ENCODE data around the gene MOB3A. TPM values are rescaled to one million over a fixed set of nuclear protein-coding genes. Genes with fewer than 3 reads are reported as not detected.
A peak's percentile ranks its signal among the peaks of the same experiment; 100 is the strongest.
"Not testable (repeated sequence)": the region's sequence is repeated elsewhere in the genome, so short reads cannot be mapped to it uniquely, and the experiment has no call there.

Gene MOB3A
- polyA plus RNA-seq, 1 donor, result 22.8 TPM

DNA sequence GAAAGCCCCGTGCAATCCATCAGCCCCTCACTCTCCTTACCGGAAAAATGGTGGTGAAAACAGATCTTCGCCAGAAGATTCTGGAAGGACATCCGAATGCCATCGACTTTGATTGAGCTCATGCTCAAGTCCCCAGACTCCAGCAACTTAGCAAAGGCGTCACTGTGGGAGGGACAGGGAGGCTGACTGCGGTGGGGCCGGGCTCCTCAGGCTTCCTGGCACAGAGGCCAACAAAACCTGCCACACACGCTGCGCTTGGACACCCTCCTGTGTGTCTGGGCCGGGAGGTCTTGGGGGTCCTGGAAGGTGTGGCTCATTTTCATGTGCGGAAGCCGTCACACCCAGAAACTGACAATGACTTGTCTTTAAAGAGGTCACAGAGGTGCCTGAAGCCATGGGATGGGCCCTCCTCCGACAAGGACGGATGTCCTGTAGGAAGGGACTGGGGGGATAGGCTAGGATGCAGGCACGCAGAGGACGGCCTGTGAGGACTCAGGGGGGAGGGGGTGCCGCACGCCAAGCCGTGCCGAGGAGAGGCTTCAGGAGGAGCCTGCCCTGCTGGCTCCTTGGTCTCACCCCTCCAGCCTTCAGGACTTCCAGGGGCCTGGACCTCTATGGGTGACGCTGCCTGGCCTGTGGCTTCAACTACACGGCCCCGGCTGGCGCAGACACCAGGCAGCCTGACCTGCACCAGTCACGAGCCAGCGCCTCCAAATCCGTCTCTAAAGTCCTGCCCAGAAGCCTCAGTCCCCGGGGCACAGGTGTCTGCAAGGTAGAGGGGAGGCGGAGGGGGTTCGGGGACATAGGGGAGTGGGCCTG, 13.1 kb upstream of the MOB3A start:
- DNase-seq, result no peak

DNA sequence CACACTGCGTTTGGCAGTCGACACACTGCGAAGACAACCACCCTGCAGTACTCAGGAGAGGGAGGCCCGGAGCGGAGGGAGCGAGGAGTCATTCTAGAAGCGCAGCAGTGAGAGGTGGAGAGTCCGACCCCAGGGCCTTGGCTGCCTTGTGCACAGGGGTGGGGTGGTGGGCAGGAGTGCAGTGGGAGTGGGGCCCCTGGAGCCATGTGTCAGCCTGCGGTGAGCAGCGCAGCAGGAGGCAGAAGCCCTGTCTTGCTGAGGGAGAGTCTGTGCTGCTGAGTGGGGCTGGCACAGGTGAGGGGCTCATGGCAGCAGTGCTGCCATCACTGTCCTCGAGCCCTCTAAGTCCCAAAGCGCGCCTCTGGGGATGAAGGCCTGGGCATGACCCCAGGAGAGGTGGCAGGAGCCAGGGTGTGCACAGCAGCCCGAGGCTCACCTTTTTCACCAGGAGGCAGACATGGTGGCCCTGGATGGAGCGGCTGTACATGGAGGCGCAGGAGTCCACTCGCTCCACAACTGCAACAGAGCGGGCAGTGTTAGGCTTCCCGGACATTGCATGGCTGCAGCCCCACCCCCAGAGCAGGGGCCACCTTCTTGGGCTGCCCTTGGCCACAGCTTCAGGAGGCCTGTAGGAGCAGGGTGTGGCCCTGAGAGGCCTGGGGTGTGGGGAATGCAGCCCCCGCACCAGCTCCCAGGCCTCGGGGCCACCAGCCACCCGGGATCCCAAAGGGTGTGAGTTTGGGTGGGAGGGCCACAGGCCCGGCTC, 12.3 kb upstream of the MOB3A start:
- DNase-seq, result no peak

DNA sequence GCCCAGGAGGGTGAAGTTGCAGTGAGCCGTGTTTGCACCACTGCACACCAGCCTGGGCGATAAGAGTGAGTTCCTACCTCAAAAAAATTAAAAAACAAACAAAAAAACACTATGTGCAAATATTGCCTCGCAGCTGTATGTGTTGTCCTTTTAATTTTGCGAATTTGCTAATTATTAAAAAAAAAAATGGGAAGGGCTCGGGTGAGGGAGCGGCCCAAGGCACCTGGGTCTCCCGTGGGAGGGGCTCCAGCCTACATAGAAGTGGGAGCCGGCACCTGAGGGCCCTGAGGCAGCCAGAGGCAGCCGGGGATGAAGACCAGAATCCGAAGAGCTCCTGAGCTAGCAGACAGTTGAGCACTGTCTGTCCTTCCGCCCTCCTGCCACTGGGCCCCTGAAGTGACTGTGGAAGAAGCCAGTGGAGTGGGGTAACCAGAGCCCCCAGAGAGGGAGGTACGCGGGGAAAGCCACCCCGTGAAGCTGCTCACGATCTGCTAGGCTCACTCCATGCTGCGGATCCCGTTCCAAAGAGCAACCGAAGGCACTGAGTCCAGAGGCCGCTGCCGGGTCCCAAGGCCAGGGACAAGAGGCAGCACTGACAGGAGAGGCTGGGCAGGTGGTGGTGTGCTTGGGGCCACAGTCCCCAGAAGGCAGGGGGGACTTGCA, 7.0 kb upstream of the MOB3A start:
- no peak for DNase-seq

DNA sequence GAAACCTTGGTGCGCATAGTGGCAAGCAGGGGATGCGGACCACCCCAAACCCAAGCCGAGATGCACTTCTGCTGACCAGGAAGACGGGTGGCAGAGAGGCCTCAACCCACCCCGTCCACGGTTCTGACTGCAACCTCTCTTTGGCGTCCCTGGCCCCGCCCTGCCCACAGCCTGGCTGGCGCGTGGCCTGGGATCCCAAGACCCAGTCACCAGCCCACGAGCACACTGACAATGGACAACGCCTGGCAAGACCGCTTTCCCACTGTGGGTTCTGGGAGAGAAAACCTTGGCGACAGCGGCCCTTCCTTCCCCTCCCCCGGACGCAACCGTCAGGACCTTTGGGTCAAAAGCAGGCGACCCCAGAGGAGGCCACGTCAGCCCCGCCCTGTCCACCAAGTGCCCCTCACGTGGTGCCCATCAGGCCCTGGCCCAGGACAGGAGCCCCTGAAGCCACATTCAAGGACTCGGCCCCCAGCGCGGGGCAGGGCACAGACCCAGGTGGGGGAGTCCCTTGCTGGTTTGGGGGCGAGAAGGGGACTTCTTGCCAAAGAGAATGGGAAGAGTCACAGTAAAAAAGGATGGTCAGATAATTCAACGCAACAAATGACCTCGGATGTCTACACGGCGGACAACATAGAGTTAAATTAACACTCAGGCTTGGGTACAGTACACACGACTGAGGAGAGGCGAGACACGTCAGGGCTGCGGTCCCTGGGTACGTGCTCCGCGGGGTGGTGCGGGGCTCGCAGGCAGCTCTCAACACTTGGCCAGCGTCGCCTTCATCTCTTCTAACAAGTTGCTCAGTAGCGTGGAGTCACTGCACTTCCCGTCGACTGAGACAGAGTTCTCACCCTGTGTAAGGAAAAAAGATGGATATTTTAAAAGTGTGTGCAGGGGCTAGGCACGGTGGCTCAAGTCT, 5.5 kb upstream of the MOB3A start:
- DNase-seq, result no peak

DNA sequence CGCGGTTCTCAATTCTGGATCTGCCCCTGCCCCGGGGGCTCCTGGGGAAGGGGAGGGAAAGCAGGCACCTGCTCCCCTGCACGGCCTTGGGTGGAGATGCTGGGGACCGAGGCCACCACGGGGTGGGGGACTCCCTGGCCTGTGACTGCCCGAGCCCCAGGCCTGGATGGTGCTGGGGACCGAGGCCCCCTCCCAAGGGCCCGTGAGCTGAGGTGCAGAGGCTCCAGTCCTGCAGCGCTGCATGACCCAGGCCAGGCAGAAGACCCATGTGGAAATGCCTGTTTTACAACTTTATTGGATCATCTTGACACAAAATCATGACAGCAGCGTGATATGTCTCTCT, 4.6 kb upstream of the MOB3A start:
- DNase-seq, result no peak

DNA sequence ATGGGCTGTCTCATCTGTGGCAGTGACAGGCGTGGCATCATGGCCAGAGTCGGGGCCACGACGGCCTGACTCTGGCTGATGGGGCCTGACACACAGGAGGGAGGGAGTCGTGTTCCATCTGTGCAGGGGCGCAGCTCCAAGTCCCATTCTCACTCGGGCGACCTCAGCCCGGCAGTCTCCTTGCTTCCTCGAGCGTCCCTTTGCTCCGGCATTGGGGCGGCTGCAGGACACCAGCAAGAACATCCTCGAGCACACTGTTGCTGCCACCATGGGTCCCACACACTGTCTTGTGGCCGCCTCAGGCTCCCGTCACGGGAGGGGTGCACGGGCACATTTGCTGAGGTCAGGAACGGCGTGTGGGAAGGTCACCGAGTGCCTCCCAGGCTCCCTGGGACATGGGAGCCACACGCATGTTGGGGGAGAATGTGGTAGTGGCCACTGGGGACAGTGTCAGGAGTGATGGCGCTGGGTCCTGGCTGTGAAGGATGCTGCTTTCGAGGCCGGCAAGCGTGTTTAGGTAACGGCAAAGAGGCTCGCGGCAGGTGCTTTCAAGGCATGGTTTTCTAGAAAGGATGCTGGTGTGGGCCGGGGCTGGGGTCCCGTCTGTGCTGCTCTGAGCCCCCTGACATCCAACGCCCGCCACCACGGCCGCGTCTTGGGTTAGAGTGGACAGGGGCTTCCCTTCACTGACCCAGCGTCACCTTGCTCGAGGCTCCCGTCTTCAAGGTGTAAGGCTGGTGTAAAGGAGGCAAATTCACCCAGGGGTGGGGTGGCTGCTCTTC, 4.0 kb upstream of the MOB3A start:
- no peak for DNase-seq

DNA sequence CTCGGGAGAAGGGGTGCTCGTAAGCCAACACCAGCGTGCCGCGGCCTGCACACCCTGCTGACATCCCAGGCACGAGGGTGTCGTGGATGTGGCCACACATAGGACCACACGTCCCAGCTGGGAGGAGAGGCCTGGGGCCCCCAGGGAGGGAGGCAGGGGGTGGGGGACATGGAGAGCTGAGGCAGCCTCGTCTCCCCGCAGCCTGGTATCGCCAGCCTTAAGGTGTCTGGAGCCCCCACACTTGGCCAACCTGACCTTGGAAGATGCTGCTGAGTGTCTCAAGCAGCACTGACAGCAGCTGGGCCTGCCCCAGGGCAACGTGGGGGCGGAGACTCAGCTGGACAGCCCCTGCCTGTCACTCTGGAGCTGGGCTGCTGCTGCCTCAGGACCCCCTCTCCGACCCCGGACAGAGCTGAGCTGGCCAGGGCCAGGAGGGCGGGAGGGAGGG, 3.0 kb upstream of the MOB3A start:
- no peak for DNase-seq

DNA sequence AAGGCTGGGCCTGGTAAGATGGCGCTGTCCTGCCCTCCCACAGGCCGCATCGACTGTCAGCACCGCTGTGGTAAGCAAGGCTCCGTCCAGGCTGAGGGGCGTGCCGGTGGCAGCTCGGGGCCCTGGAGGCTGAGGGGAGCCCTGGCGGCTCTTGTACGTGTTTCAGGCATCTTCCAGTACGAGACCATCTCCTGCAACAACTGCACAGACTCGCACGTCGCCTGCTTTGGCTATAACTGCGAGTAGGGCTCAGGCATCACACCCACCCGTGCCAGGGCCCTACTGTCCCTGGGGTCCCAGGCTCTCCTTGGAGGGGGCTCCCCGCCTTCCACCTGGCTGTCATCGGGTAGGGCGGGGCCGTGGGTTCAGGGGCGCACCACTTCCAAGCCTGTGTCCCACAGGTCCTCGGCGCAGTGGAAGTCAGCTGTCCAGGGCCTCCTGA, 1.8 kb upstream of the MOB3A start:
- DNase-seq, result no peak

DNA sequence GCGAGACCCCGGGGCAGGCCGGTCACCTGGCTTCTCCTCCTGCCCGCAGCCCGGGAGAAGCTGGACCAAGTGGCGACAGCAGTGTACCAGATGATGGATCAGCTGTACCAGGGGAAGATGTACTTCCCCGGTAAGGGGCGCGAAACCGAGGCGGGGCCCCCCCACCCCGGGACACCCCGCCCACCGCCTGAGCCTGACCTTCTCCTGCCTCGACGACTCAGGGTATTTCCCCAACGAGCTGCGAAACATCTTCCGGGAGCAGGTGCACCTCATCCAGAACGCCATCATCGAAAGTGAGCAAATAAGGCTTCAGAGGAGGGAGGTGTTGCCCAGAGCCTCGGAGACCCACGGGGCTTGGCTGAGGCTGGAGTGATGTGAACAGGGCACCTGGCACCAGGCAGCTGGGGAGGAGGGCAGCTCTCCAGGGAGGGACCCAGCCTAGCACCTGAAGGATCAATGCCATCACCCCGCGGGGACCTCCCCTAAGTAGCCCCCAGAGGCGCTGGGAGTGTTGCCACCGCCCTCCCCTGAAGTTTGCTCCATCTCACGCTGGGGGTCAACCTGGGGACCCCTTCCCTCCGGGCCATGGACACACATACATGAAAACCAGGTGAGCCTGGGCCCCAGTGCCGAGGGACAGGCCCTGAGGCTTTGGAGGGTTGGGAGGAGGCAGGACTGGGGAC, 1.2 kb upstream of the MOB3A start:
- DNase-seq, result no peak

DNA sequence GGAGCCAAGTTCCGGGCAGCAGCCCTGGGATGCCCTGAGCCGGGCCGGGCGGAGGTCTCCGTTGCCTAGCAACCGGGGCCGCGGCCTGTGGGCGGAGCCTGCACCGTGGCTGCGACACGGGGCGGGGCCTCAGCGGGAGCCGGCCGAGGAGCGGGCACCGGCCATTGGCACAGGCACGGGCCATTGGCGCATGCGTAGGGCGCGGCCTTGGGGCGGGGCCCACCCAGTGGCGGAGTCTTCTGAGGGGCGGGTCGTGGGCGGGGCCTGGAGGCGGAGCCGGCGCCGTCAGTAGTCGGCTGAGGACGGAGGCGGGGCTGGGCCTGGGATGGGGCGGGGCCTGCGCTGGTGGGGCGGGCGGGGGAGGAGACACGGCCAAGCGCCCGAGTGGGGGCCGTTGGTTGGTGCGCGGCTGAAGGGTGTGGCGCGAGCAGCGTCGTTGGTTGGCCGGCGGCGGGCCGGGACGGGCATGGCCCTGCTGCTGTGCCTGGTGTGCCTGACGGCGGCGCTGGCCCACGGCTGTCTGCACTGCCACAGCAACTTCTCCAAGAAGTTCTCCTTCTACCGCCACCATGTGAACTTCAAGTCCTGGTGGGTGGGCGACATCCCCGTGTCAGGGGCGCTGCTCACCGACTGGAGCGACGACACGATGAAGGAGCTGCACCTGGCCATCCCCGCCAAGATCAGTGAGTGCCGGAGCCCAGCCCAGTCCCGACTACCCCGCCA, 515 bp upstream of the MOB3A start, which contains the start of gene IZUMO4:
Gene IZUMO4 (plus strand): TSS at position 436 of the 723 bp plus-strand sequence. CDS start 31 bp downstream, at position 467.
- peak; percentile 96 for DNase-seq

DNA sequence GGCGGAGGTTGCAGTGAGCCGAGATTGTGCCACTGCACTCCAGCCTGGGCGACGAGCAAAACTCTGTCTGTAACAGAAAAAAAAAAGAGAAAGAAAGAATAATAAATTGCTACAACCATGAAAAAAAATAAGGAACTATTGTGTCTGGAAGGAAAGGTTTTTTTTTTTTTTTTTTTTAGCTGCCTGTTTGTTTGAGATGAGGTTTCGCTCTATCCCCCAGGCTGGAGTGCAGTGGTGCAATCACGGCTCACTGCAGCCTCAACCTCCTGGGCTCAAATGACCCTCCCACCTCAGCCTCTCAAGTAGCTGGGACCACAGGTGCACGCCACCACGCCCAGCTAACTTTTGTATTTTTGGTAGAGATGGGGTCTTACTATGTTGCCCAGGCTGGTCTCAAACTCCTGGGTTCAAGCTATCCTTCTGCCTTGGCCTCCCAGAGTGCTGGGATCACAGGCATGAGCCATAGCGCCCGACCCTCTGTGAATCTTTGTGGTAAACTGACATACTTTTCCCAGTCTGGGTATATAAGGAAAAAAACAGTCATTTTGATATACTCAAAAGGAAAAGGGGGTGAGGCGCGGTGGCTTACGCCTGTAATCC, 4.1 kb downstream of the MOB3A start:
- DNase-seq, result not testable (repeated sequence)

DNA sequence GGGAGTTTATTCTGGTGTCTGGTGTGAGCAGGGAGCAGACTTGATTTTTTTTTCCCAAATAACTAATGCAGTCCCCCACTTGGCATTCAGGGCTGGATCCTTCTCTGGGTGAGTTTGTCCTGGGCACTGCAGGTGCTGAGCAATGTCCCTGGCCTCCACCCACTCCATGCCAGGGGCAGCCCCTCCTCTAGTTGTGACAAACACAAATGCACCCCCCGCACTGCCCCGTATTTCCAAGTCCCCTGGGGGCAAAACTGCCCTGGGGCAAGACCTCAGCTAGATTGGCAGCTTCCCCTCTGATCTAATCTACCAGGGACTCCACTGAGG, 6.4 kb downstream of the MOB3A start:
- DNase-seq, result no peak

DNA sequence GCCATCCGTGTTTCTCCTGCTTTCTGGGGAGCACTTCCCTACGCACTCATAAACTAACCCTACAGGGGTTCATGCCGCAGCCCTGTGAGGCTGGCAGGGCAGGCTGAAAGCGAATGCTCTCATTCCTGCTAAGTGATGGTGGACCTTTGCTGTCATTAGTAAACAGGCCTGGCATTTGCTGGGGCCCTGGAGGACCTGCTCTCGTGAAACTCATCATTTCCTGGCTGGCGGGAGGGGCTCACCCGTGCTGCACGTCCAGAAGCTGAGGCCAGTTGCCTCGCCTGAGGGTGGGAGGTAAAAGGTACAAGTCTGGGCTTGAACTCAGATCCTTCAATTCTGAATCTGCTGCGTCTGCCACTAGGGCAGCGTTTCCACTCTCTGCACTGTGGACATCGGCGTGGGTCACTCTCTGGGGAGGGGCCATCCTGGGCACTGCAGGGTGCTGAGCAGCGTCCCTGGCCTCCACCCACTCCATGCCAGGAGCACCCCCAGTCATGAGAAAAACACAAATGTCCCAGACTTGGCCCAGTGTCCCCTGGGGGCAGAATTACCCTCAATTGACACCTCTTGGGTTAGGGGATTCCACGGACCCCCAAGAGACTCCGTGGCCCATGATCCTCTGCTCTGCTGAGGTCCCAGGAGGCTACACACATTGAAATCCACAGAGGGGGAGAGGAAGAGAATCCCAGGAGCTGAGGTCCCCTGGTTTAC, 7.0 kb downstream of the MOB3A start:
- no peak for DNase-seq

DNA sequence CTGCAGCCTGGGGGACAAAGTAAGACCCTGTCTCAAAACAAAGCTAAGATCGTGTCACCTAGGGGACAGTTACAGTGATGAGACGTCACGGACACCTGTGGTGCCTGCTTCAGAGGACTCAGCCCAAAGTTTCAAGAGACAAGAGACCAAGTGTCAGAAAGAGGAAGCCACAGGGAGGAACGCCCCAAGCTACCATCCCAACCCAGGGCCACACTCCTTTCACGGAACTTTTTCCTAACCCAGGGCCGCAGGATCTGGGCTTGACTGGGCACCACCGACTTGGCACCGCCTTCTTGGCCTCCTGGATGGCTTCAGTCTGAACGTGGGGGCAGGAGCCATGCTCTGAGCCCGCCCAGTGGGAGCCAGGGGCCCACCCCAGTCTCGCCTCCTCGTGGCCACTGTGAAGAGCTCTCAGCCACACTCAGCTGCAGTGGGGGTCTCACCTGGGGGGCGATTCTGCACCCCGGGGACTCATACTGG, 8.5 kb downstream of the MOB3A start:
- DNase-seq, result no peak

DNA sequence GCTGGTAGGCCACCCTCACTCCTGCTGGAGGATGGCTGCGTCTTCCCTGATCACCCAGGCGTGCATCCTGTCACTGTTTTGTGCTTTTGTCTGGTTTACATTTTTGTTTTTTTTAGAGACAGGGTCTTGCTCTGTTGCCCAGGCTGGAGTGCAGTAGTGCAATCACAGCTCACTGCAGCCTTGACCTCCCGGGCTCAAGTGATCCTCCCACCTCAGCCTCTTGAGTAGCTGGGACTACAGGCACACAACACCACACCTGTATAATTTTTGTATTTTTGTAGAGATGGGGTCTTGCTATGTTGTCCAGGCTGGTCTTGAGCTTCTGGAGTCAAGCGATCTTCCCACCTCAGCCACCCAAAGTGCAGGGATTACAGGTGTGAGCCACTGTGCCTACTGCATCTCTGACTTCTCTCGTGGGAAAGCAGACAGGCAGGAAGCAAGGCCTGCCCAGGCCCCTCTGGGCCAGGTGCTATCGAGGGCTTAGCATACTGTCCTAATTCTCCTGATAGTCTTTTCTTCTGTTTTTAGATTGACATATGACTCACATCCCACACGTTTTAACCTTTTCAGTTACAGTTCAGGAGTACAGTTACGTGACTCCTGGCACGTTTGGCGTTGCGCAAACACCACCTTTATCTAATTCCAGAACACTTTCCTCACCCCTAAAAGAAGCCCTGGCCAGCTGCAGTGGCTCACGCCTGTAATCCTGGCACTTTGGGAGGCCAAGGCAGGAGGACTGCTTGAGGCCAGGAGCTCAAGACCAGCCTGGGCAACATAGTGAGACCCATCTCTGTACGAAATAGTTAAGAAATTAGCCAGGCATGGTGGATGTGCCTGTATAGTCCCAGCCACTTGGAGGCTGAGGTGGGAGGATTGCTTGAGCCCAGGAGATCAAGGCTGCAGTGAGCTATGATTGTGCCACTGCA, 9.2 kb downstream of the MOB3A start:
- DNase-seq, result not testable (repeated sequence)

DNA sequence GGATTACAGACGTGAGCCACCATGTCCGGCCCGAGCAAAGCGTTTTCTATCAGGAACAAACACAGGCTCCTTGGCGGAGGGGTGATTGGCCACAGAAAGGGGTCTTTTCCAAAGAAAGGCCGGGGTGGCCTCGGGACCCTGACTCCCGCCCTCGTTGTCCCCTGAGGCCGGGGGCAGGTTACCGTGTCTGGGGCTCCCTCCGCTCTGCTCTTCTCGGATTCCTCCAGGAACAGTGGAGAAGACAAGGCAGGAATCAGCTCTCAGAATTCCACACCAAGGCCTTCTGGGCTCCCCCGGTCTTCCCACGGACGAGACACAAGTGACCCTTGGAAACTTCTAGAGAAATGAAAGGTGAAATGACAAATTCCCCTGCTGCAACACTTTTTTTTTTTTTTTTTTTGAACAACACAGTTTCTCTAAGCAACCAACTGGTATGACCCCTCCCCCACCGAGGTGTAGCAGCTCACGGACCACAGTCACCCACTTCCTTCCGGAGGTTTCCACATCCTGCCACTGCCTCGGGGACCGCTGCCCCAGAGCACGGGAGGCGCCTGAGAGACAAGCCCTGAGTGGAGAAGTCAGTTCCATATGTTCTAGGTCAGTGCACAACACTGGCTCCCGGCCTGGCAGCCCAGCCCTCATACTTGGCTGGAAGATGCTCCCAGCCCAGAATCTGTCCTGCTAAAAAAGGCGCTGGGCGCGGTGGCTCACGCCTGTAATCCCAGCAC, 11.0 kb downstream of the MOB3A start:
- DNase-seq, result no peak
